OCI-LY1 (cell line): Measurements from ENCODE around the gene GAMT.
A peak's percentile ranks its signal among the peaks of the same experiment; 100 is the strongest.

Source experiments
- CTCF ChIP-seq: fragments of 200-600 bp; sonication (generic), shearing (Covaris generic); IDR thresholded peaks from 2 replicates; pipeline ENCODE4 v1.5.1; 2017; ENCODE audit warnings: mild to moderate bottlenecking, antibody characterized with exemption, low read length, moderate library complexity, mixed read lengths
- EZH2 ChIP-seq: fragments of 200-600 bp; sonication (generic), shearing (Covaris generic); IDR thresholded peaks from 2 replicates; pipeline ENCODE4 v1.8.0; 2017; ENCODE audit warnings: borderline replicate concordance, mixed run types, mild to moderate bottlenecking, antibody characterized with exemption, low read length, moderate library complexity, mixed read lengths

GRCh38 chr19:1438035-1438932, 36.9 kb upstream of the GAMT start, which contains the start of gene RPS15:
- TF ChIP-seq CTCF (peak; percentile 88), EZH2 (no peak)
